ENCODE measurements around the gene CRLF1. TPM values are rescaled to one million over a fixed set of nuclear protein-coding genes. Genes with fewer than 3 reads are reported as not detected.

The CRLF1 gene
- total RNA-seq, 4 donors from 2014 or later: 21.2 to 65.5 (median 47.9) TPM

GRCh38 chr19:18608102-18608804, 1.7 kb upstream of the CRLF1 start:
- DNase-seq (ENCODE audit: low spot score in 2 of 2): no peak
- H3K36me3 ChIP-seq: no peaks in the 10 kb centered on the region
- H3K27me3 ChIP-seq: peaks cover 95% of the 10 kb centered on the region
- no peak overlapping the region for H3K4me3 ChIP-seq
- TF ChIP-seq EP300 (IDR thresholded peaks at IDR 0.05) (no peak), POLR2AphosphoS5 (IDR thresholded peaks at IDR 0.05) (no peak), POLR2A (IDR thresholded peaks at IDR 0.05) (no peak), CTCF (IDR thresholded peaks at IDR 0.05) (no peak)
- peaks cover 72% of the 10 kb centered on the region for H3K4me1 ChIP-seq
- H3K27ac ChIP-seq: no peak overlapping the region
- WGBS: 49% methylated on average over 5 of the region's 5 CpGs
- no peaks in the 10 kb centered on the region for H3K9me3 ChIP-seq

- no peak for DNase-seq (ENCODE audit: low spot score in 2 of 2)
- H3K4me1 ChIP-seq: peaks cover 65% of the 10 kb centered on the region
- H3K36me3 ChIP-seq: no peaks in the 10 kb centered on the region
- no peak overlapping the region for H3K27ac ChIP-seq
- 2% methylated on average over 40 of the region's 68 CpGs for WGBS
- peak overlapping the region; percentile 52 for H3K4me3 ChIP-seq
- H3K9me3 ChIP-seq: no peaks in the 10 kb centered on the region
- TF ChIP-seq CTCF (IDR thresholded peaks at IDR 0.05) (no peak), EP300 (IDR thresholded peaks at IDR 0.05) (no peak)
- H3K27me3 ChIP-seq: peaks cover 87% of the 10 kb centered on the region
Observed at GRCh38 chr19:18607226-18608101, 865 bp upstream of the CRLF1 start.

GRCh38 chr19:18605546-18606280, 886 bp downstream of the CRLF1 start:
- WGBS: no CpG with 5 or more reads among the region's 65 CpGs
- Histone ChIP-seq H3K36me3 (no peaks in the 10 kb centered on the region), H3K27ac (no peak overlapping the region), H3K4me1 (peaks cover 47% of the 10 kb centered on the region), H3K27me3 (peaks cover 70% of the 10 kb centered on the region), H3K4me3 (peak overlapping the region; percentile 52), H3K9me3 (no peaks in the 10 kb centered on the region)
- no peak for TF ChIP-seq POLR2AphosphoS5 (IDR thresholded peaks at IDR 0.05)
- no peak for TF ChIP-seq CTCF (IDR thresholded peaks at IDR 0.05)
- no peak for TF ChIP-seq POLR2A (IDR thresholded peaks at IDR 0.05)
- TF ChIP-seq EP300 (IDR thresholded peaks at IDR 0.05): no peak
- DNase-seq (ENCODE audit: low spot score in 2 of 2): no peak

- Histone ChIP-seq H3K4me3 (peak overlapping the region; percentile 52), H3K4me1 (peaks cover 43% of the 10 kb centered on the region), H3K36me3 (no peaks in the 10 kb centered on the region), H3K9me3 (no peaks in the 10 kb centered on the region), H3K27ac (no peak overlapping the region), H3K27me3 (peaks cover 64% of the 10 kb centered on the region)
- 39% methylated on average over 6 of the region's 17 CpGs for WGBS
- DNase-seq (ENCODE audit: low spot score in 2 of 2): no peak
- TF ChIP-seq POLR2AphosphoS5 (IDR thresholded peaks at IDR 0.05) (no peak), EP300 (IDR thresholded peaks at IDR 0.05) (no peak), POLR2A (IDR thresholded peaks at IDR 0.05) (no peak), CTCF (IDR thresholded peaks at IDR 0.05) (no peak)
Observed at GRCh38 chr19:18605196-18605545, 1.4 kb downstream of the CRLF1 start.

GRCh38 chr19:18604820-18605159, 1.8 kb downstream of the CRLF1 start:
- 51% methylated on average over 10 of the region's 10 CpGs for WGBS
- H3K4me1 ChIP-seq: peaks cover 43% of the 10 kb centered on the region
- no peak for DNase-seq (ENCODE audit: low spot score in 2 of 2)
- TF ChIP-seq CTCF (IDR thresholded peaks at IDR 0.05) (no peak), EP300 (IDR thresholded peaks at IDR 0.05) (no peak), POLR2A (IDR thresholded peaks at IDR 0.05) (no peak), POLR2AphosphoS5 (IDR thresholded peaks at IDR 0.05) (no peak)
- H3K4me3 ChIP-seq: peak overlapping the region; percentile 52
- H3K27me3 ChIP-seq: peaks cover 62% of the 10 kb centered on the region
- no peaks in the 10 kb centered on the region for H3K9me3 ChIP-seq
- H3K27ac ChIP-seq: no peak overlapping the region
- H3K36me3 ChIP-seq: no peaks in the 10 kb centered on the region
